Forelimb muscle (tissue), 1 donor: Measurements from ENCODE around the gene EXD3. TPM values are rescaled to one million over a fixed set of nuclear protein-coding genes. Genes with fewer than 3 reads are reported as not detected.

Source experiments
- DNase-seq: peaks from one replicate; pipeline ENCODE4 v3.0.0-alpha.2; 2013; ENCODE audit warnings: low read depth
- polyA plus RNA-seq: library from polyadenylated mRNA; unstranded; fragments of 120-200 nt; gene quantifications from one replicate; pipeline ENCODE4 v1.2.1, GENCODE V29; 2013; ENCODE audit not compliant: insufficient read length

Gene EXD3
- polyA plus RNA-seq, 1 donor = 13.0 TPM

GRCh38 chr9:137447722-137448601 is 25.0 kb upstream of the EXD3 start:
- DNase-seq = no peak

GRCh38 chr9:137446851-137447471 is 24.0 kb upstream of the EXD3 start:
- no peak for DNase-seq

GRCh38 chr9:137445930-137446431 is 23.0 kb upstream of the EXD3 start:
- no peak for DNase-seq

GRCh38 chr9:137445275-137445807 is 22.4 kb upstream of the EXD3 start:
- no peak for DNase-seq

GRCh38 chr9:137444106-137444790 is 21.3 kb upstream of the EXD3 start:
- DNase-seq = no peak

- DNase-seq = no peak
These were observed 19.0 kb upstream of the EXD3 start for GRCh38 chr9:137441935-137442321.

GRCh38 chr9:137441289-137441934 is 18.4 kb upstream of the EXD3 start, which contains the start of gene ENTPD8:
TSS of gene ENTPD8 (minus strand) at chr9:137441357. CDS start at chr9:137438285, 3,072 bp downstream.
- no peak for DNase-seq

- DNase-seq = no peak
These were observed 16.3 kb upstream of the EXD3 start for GRCh38 chr9:137439158-137439714.

GRCh38 chr9:137438591-137439157 is 15.7 kb upstream of the EXD3 start:
- no peak for DNase-seq

- no peak for DNase-seq
These were observed 15.0 kb upstream of the EXD3 start for GRCh38 chr9:137437691-137438590.

GRCh38 chr9:137436761-137437600 is 14.0 kb upstream of the EXD3 start:
- DNase-seq = no peak

- DNase-seq = no peak
These were observed 13.2 kb upstream of the EXD3 start for GRCh38 chr9:137435980-137436760.

GRCh38 chr9:137435381-137435891 is 12.5 kb upstream of the EXD3 start:
- DNase-seq = no peak

GRCh38 chr9:137434498-137435380 is 11.8 kb upstream of the EXD3 start:
- DNase-seq = no peak

GRCh38 chr9:137433916-137434431 is 11.0 kb upstream of the EXD3 start:
- no peak for DNase-seq

- DNase-seq = no peak
These were observed 10.5 kb upstream of the EXD3 start for GRCh38 chr9:137433349-137433915.
